ENCODE measurements around the gene GAST. TPM values are rescaled to one million over a fixed set of nuclear protein-coding genes. Genes with fewer than 3 reads are reported as not detected.
"Not testable (repeated sequence)": the region's sequence is repeated elsewhere in the genome, so short reads cannot be mapped to it uniquely, and the experiment has no call there.

The GAST gene
- total RNA-seq, 1 donor from 2014 or later: not detected

GRCh38 chr17:41695134-41695661 is 16.9 kb upstream of the GAST start:
- no peaks in the 10 kb centered on the region for H3K9me3 Mint-ChIP-seq (ENCODE audit: unreplicated experiment)
- peaks cover 17% of the 10 kb centered on the region for H3K4me1 Mint-ChIP-seq (ENCODE audit: unreplicated experiment)
- TF ChIP-seq CTCF (IDR thresholded peaks at IDR 0.05): no peak
- H3K36me3 Mint-ChIP-seq (ENCODE audit: unreplicated experiment): peaks cover 34% of the 10 kb centered on the region
- no peak for DNase-seq (ENCODE audit: extremely low spot score, unreplicated experiment)
- peak overlapping the region; percentile 51 for H3K27ac Mint-ChIP-seq (ENCODE audit: unreplicated experiment)
- H3K27me3 Mint-ChIP-seq (ENCODE audit: unreplicated experiment): no peaks in the 10 kb centered on the region
- no peak overlapping the region for H3K4me3 Mint-ChIP-seq (ENCODE audit: unreplicated experiment)

- no peak overlapping the region for H3K4me3 Mint-ChIP-seq (ENCODE audit: unreplicated experiment)
- peaks cover 24% of the 10 kb centered on the region for H3K36me3 Mint-ChIP-seq (ENCODE audit: unreplicated experiment)
- H3K4me1 Mint-ChIP-seq (ENCODE audit: unreplicated experiment): peaks cover 7% of the 10 kb centered on the region
- peak; percentile 83 for TF ChIP-seq CTCF (IDR thresholded peaks at IDR 0.05)
- no peak overlapping the region for H3K27ac Mint-ChIP-seq (ENCODE audit: unreplicated experiment)
- no peaks in the 10 kb centered on the region for H3K27me3 Mint-ChIP-seq (ENCODE audit: unreplicated experiment)
- peak; percentile 88 for DNase-seq (ENCODE audit: extremely low spot score, unreplicated experiment)
- H3K9me3 Mint-ChIP-seq (ENCODE audit: unreplicated experiment): no peaks in the 10 kb centered on the region
These were observed 16.0 kb upstream of the GAST start for GRCh38 chr17:41695954-41696757.

- Mint-ChIP-seq H3K27me3 (ENCODE audit: unreplicated experiment) (peaks cover 3% of the 10 kb centered on the region), H3K27ac (ENCODE audit: unreplicated experiment) (no peak overlapping the region), H3K9me3 (ENCODE audit: unreplicated experiment) (no peaks in the 10 kb centered on the region), H3K4me1 (ENCODE audit: unreplicated experiment) (peaks cover 4% of the 10 kb centered on the region), H3K4me3 (ENCODE audit: unreplicated experiment) (no peak overlapping the region), H3K36me3 (ENCODE audit: unreplicated experiment) (peaks cover 13% of the 10 kb centered on the region)
- no peak for DNase-seq (ENCODE audit: extremely low spot score, unreplicated experiment)
- no peak for TF ChIP-seq CTCF (IDR thresholded peaks at IDR 0.05)
These were observed 14.8 kb upstream of the GAST start for GRCh38 chr17:41697122-41697962.

GRCh38 chr17:41700843-41701242 is 11.3 kb upstream of the GAST start:
- H3K4me3 Mint-ChIP-seq (ENCODE audit: unreplicated experiment); H3K27ac Mint-ChIP-seq (ENCODE audit: unreplicated experiment); H3K9me3 Mint-ChIP-seq (ENCODE audit: unreplicated experiment); H3K36me3 Mint-ChIP-seq (ENCODE audit: unreplicated experiment); H3K27me3 Mint-ChIP-seq (ENCODE audit: unreplicated experiment); DNase-seq (ENCODE audit: extremely low spot score, unreplicated experiment): not testable (repeated sequence)
- H3K4me1 Mint-ChIP-seq (ENCODE audit: unreplicated experiment): peaks cover 11% of the 10 kb centered on the region

GRCh38 chr17:41702712-41703111 is 9.4 kb upstream of the GAST start:
- Mint-ChIP-seq H3K9me3 (ENCODE audit: unreplicated experiment) (peaks cover under 1% of the 10 kb centered on the region), H3K36me3 (ENCODE audit: unreplicated experiment) (no peaks in the 10 kb centered on the region), H3K27me3 (ENCODE audit: unreplicated experiment) (peaks cover 3% of the 10 kb centered on the region), H3K4me3 (ENCODE audit: unreplicated experiment) (no peak overlapping the region), H3K4me1 (ENCODE audit: unreplicated experiment) (peaks cover 8% of the 10 kb centered on the region), H3K27ac (ENCODE audit: unreplicated experiment) (no peak overlapping the region)
- no peak for TF ChIP-seq CTCF (IDR thresholded peaks at IDR 0.05)
- DNase-seq (ENCODE audit: extremely low spot score, unreplicated experiment): no peak
